ACC112 (cell line): ENCODE results near the gene PAXX.

Experiments used
- H2AFZ ChIP-seq: fragments of 200-600 bp; sonication (generic); one replicate; pipeline ENCODE4 v1.6.0; 2017; ENCODE audit warnings: antibody characterized with exemption, low read length; ENCODE audit not compliant: unreplicated experiment
- H3K27ac ChIP-seq: fragments of 200-600 bp; sonication (generic); 2 replicates; pipeline ENCODE4 v1.5.1; 2014; ENCODE audit warnings: low read depth, mild to moderate bottlenecking, antibody characterized with exemption, low read length, moderate library complexity
- H3K27me3 ChIP-seq: fragments of 200-600 bp; sonication (generic); 2 replicates; pipeline ENCODE4 v1.6.1; 2014; ENCODE audit warnings: mild to moderate bottlenecking, antibody characterized with exemption, low read length, moderate library complexity, mixed read lengths; ENCODE audit not compliant: insufficient read depth
- H3K36me3 ChIP-seq: fragments of 200-600 bp; sonication (generic); 2 replicates; pipeline ENCODE4 v1.6.1; 2016; ENCODE audit warnings: mild to moderate bottlenecking, antibody characterized with exemption, low read length, moderate library complexity, mixed read lengths; ENCODE audit not compliant: insufficient read depth
- H3K4me1 ChIP-seq: fragments of 200-600 bp; sonication (generic); one replicate; pipeline ENCODE4 v1.6.1; 2016; ENCODE audit warnings: low read length, mixed read lengths; ENCODE audit not compliant: insufficient read depth, unreplicated experiment, control insufficient read depth
- H3K4me3 ChIP-seq: fragments of 200-600 bp; sonication (generic); 2 replicates; pipeline ENCODE4 v1.5.1; 2014; ENCODE audit warnings: mild to moderate bottlenecking, low read depth, low read length
- H3K79me2 ChIP-seq: fragments of 200-600 bp; sonication (generic); one replicate; pipeline ENCODE4 v1.6.0; 2016; ENCODE audit warnings: low read length; ENCODE audit not compliant: control insufficient read depth, unreplicated experiment, insufficient read depth

PAXX gene

GRCh38 chr9:137009938-137010732 is 17.9 kb downstream of the PAXX start:
- Histone ChIP-seq H3K27ac (no peak overlapping the region), H3K4me3 (no peak overlapping the region), H3K36me3 (peaks cover 15% of the 10 kb centered on the region; the same call in 1 of the 2 replicates), H3K27me3 (no peaks in the 10 kb centered on the region), H2AFZ (no peak overlapping the region), H3K4me1 (no peaks in the 10 kb centered on the region), H3K79me2 (no peaks in the 10 kb centered on the region)

GRCh38 chr9:137011156-137011555 is 18.9 kb downstream of the PAXX start:
- no peaks in the 10 kb centered on the region for H3K4me1 ChIP-seq
- H3K36me3 ChIP-seq = peaks cover 24% of the 10 kb centered on the region; the same call in 1 of the 2 replicates
- H3K27me3 ChIP-seq = no peaks in the 10 kb centered on the region
- H3K79me2 ChIP-seq = no peaks in the 10 kb centered on the region
- H3K4me3 ChIP-seq = no peak overlapping the region
- no peak overlapping the region for H2AFZ ChIP-seq
- no peak overlapping the region for H3K27ac ChIP-seq

- no peaks in the 10 kb centered on the region for H3K79me2 ChIP-seq
- no peak overlapping the region for H3K27ac ChIP-seq
- no peaks in the 10 kb centered on the region for H3K4me1 ChIP-seq
- H2AFZ ChIP-seq = no peak overlapping the region
- peaks cover 33% of the 10 kb centered on the region; the same call in 1 of the 2 replicates for H3K36me3 ChIP-seq
- no peak overlapping the region for H3K4me3 ChIP-seq
- no peaks in the 10 kb centered on the region for H3K27me3 ChIP-seq
These were observed 19.9 kb downstream of the PAXX start for GRCh38 chr9:137011907-137012675.

- H3K4me1 ChIP-seq = no peaks in the 10 kb centered on the region
- no peaks in the 10 kb centered on the region for H3K79me2 ChIP-seq
- no peak overlapping the region for H3K4me3 ChIP-seq
- no peaks in the 10 kb centered on the region for H3K27me3 ChIP-seq
- no peak overlapping the region for H2AFZ ChIP-seq
- peaks cover 41% of the 10 kb centered on the region; the same call in 1 of the 2 replicates for H3K36me3 ChIP-seq
- no peak overlapping the region for H3K27ac ChIP-seq
These were observed 20.7 kb downstream of the PAXX start for GRCh38 chr9:137012694-137013570.

- H3K79me2 ChIP-seq = no peaks in the 10 kb centered on the region
- no peak overlapping the region for H2AFZ ChIP-seq
- no peak overlapping the region for H3K4me3 ChIP-seq
- H3K27me3 ChIP-seq = no peaks in the 10 kb centered on the region
- peaks cover 43% of the 10 kb centered on the region; the same call in 1 of the 2 replicates for H3K36me3 ChIP-seq
- H3K27ac ChIP-seq = no peak overlapping the region
- H3K4me1 ChIP-seq = no peaks in the 10 kb centered on the region
These were observed 21.3 kb downstream of the PAXX start for GRCh38 chr9:137013571-137013940.

- Histone ChIP-seq H3K27ac (no peak overlapping the region), H3K36me3 (peaks cover 43% of the 10 kb centered on the region; the same call in 1 of the 2 replicates), H3K79me2 (no peaks in the 10 kb centered on the region), H3K27me3 (no peaks in the 10 kb centered on the region), H2AFZ (no peak overlapping the region), H3K4me3 (no peak overlapping the region), H3K4me1 (no peaks in the 10 kb centered on the region)
These were observed 21.9 kb downstream of the PAXX start for GRCh38 chr9:137014166-137014565.

GRCh38 chr9:137014776-137015539 is 22.7 kb downstream of the PAXX start:
- H3K36me3 ChIP-seq = peaks cover 43% of the 10 kb centered on the region; the same call in 1 of the 2 replicates
- H3K27me3 ChIP-seq = no peaks in the 10 kb centered on the region
- H3K79me2 ChIP-seq = no peaks in the 10 kb centered on the region
- H3K27ac ChIP-seq = no peak overlapping the region
- no peak overlapping the region for H3K4me3 ChIP-seq
- H2AFZ ChIP-seq = no peak overlapping the region
- H3K4me1 ChIP-seq = no peaks in the 10 kb centered on the region

GRCh38 chr9:137015540-137015930 is 23.3 kb downstream of the PAXX start:
- Histone ChIP-seq H3K27ac (no peak overlapping the region), H3K4me1 (no peaks in the 10 kb centered on the region), H3K79me2 (no peaks in the 10 kb centered on the region), H3K36me3 (peaks cover 43% of the 10 kb centered on the region; the same call in 1 of the 2 replicates), H3K4me3 (no peak overlapping the region), H3K27me3 (no peaks in the 10 kb centered on the region), H2AFZ (no peak overlapping the region)

- H3K27ac ChIP-seq = no peak overlapping the region
- no peaks in the 10 kb centered on the region for H3K4me1 ChIP-seq
- no peaks in the 10 kb centered on the region for H3K27me3 ChIP-seq
- no peaks in the 10 kb centered on the region for H3K79me2 ChIP-seq
- H2AFZ ChIP-seq = no peak overlapping the region
- peaks cover 43% of the 10 kb centered on the region; the same call in 1 of the 2 replicates for H3K36me3 ChIP-seq
- H3K4me3 ChIP-seq = no peak overlapping the region
These were observed 23.8 kb downstream of the PAXX start for GRCh38 chr9:137015976-137016375.

GRCh38 chr9:137016436-137016835 is 24.2 kb downstream of the PAXX start:
- Histone ChIP-seq H3K4me3 (no peak overlapping the region), H3K79me2 (no peaks in the 10 kb centered on the region), H3K36me3 (peaks cover 43% of the 10 kb centered on the region; the same call in 1 of the 2 replicates), H2AFZ (no peak overlapping the region), H3K4me1 (no peaks in the 10 kb centered on the region), H3K27me3 (no peaks in the 10 kb centered on the region), H3K27ac (no peak overlapping the region)
